GM19452 (cell line): Measurements from ENCODE around the gene C11orf54.
"Not testable (repeated sequence)": the region's sequence is repeated elsewhere in the genome, so short reads cannot be mapped to it uniquely, and the experiment has no call there.

Source experiments
- ATAC-seq: cut with Tn5 transposase; IDR thresholded peaks from one replicate; pipeline ENCODE4 v1.9.1; 2021; ENCODE audit not compliant: unreplicated experiment

Gene C11orf54

DNA sequence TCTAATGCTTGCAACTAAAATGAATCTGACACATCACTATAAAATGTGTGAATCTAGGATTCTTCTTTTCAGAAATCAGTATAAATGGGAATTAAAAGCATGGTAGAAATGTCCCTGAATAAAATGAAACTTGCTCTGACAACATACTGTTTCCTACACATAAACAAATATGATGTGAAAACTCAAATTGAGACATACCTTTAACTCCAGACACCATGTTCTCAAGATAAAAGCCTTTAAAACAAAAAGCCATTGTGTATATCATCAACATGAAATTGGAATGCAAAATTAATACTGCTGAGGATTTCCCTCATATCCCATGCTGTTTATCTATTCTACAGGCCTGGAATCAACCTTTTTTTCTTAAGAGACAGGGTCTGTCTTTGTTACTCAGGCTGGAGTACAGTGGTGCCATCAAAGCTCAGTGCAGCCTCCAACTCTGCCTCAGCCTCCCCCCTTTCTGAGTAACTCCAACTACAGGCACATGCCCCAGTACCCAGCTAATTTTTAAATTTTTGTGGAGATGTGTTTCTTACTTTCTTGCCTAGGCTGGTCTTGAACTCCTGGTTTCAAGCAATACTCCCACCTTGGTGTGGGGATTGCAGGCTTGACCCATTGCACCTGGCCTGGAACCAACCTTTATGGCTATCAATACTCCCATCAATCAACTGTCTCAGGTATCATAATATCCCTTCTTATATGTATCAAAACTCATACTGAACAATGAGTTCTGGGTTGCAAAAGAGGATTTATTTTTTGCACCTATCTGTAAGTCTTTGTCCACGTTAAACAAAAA is 6.8 kb upstream of the C11orf54 start:
- ATAC-seq: no peak

DNA sequence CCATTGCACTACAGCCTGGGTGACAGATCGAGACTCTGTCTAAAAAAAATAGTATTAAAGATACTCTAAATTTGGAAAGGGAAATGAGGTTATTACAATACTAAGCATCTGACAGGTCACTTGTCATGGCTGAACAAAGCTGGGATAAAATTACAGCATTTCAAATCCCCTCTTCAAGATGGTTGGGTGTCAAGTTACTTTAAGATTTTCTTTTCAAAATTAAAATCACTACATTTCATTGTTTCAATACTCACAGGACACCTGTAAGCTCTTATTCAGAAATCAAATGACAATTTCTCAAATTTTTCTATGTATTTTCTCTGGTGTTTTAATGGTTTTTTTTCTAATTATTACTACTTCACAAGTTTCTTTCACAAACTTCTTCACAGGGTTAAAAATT is 5.8 kb upstream of the C11orf54 start:
- ATAC-seq: no peak

DNA sequence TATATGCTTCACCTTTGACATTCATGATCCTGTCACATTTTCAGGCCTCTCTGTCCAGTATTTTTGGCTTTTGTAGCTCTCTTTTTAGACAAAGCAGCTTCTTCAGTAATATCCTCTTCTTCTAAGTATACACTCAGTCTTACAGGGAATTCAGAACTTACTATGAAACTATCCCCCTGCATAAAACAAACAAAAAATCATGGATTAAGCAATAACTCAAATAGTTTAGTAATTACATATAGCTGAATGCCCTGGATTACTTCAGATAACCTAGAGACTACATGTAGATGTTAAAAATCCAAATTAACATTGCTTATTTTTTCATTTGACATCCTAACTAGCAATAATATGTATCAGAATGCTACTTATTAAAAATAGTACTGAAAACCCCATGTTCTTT is 5.3 kb upstream of the C11orf54 start:
- ATAC-seq: no peak

DNA sequence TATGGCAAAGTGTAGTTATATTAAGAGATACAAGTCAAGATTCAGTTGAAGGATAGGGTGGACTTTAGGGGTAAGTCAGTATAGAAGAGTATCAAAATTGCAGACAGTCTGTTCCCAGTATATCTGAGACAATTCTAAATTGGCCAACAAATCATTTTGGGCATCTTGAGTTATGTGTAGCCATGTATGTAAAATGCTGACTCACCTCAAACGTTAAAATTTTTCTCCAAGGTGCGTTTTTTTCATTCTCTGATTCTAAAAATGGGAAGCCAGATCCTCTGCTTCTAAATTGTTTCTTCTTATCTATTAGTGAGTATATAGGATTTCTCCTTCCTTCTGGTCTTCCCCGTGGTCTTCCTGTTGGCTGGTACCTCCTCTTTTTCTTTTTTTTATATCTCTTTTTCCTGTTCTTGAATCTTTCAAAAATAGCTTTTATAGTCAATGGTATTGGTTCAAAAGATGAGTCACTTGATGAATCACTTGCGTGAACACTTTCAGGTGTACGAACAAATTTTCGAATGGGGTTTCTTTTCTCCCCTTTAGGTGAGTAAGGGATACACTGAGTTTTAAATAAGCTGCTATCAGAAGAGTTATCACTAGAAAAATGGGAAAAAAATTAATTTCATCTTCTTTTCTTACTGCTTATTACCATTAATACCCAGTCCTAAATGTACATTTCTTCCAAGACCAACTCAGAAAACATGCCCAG is 3.4 kb upstream of the C11orf54 start:
- no peak for ATAC-seq

DNA sequence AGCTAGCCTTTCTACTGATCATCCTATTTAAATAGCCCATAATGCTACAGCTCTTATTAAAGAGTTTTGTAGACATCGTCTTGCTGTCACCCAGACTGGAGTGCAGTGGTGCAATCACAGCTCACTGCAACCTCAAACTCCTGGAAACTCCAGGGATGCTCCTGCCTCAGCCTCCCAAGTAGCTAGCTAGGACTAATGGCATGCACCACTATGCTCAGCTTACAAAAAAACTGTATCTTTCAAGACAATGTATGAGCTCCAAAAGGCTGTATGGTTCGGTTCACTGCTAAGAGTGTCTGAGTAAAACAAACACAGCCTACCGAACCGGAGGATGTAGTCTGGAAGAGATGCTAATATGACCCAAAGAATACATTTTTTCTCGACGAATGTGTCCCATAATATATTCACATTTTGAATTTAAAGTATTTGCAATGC is 2.8 kb upstream of the C11orf54 start:
- ATAC-seq: no peak

DNA sequence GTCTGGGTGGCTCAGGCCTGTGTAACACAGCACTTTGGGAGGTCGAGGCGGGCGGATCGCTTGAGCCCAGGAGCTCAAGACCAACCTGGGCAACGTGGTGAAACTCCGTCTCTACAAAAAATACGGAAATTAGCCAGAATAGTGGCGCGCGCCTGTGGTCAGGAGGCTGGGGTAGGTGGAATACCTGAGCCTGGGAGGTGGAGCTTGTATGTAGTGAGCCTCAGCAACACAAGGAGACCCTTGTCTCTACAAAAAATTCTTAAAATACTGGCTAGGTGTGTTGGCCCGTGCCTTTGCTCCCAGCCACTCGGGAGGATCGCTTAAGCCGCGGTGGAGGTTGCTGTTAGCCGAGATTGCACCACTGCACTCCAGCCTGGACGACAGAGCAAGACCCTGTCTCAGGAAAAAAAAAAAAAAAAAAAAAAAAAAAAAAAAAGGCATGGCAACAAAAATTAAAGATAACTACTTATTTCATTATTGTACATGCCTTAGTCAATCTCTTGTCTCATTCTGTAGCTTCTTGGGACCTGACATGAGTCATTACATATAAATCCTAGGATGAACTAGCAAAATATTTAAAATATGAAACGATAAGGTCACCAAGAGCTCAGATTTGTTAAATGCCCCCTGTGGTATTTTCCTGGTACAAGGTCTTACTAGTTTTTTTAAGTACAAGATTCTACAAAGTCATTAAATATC is 1.3 kb upstream of the C11orf54 start:
- no peak for ATAC-seq

DNA sequence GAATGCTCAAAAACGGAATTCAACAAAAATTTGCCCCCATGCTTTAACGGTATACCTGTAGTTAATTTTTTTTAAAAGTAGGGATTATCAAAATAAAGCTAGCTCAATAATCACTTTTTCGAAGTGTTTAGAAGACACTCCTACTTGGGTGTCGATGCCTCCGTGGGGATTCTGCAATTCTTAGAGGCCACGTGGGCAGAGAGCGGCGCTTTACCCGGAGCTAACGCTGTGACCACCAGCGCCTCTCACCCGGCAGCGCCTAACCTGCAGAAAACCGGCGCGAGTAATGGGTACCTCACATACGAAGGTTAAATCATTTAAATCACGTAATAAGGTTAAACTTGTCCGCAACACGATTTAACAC is 760 bp upstream of the C11orf54 start:
- ATAC-seq: peak; percentile 29

DNA sequence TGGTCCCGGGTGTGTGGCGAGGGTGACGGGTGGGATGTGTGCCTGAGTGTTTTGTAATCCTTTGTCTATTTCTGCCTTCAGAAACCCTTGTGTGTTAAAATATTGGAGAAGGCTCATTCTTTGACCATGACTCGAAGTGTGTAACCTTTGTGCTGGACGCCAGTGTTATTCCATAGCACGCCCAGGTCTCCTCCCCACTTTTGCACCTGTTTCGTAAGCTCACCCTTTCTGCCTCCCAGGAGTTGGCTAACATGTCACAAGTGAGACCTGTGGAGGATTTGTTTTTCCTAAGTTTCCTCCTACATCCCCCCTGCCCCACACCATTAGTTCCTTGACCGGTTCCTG is 382 bp downstream of the C11orf54 start:
- no peak for ATAC-seq

DNA sequence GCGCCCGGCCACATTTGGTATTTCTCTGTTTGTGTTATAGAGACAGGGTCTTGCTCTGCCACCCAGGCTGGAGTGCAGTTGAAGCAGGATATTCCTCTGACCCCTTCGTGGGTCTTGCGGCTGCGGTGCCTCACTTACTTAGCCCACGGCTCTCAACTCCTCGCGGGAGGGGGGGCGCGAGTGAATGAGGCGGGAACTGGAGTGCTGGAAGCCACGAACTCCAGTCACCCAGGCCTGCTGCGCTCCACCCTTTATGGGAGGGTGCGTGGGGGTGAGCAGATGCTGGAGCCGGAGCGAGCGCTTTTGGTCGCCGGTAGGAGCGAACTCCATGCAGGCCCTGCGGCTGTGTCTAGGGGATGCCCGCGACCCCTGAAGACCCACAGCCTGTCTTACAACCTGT is 1.8 kb downstream of the C11orf54 start:
- no peak for ATAC-seq

DNA sequence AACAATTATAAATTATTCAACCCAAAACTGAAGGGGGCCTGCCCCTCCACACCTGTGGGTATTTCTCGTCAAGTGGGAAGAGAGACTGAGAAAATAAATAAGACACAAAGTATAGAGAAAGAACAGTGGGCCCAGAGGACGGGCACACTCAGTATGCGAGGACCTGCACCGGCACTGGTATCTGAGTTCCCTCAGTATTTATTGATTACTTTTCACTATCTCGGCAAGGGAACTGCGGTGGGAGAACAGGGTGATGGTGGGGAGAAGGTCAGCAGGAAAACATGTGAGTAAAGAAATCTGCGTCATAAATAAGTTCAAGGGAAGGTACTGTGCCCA is 3.2 kb downstream of the C11orf54 start:
- ATAC-seq: no peak

DNA sequence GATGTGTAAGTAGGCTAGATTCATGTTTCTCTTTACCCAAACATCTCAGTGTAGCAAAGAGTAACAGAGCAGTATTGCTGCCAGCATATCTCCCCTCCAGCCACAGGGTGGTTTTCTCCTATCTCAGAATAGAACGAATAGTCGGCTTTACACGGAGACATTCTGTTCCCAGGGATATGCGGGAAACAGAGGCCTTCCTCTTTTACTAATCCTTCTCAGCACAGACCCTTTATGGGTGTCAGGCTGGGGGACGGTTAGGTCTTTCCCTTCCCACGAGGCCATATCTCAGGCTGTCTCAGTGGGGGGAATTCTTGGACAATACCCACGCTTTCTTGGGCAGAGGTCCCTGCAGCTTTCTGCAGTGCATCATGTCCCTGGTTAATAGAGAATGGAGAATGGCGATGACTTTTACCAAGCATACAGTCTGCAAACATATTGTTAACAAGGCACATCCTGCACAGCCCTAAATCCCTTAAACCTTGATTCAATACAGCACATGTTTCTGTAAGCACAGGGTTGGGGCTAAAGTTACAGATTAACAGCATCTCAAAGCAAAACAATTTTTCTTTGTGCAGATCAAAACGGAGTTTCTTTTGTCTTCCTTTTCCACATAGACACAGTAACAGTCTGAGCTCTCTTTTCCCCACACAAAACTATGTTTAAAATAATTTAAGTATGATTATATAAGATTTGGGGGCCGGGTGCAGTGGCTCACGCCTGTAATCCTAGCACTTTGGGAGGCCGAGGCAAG is 3.7 kb downstream of the C11orf54 start:
- ATAC-seq: not testable (repeated sequence)

DNA sequence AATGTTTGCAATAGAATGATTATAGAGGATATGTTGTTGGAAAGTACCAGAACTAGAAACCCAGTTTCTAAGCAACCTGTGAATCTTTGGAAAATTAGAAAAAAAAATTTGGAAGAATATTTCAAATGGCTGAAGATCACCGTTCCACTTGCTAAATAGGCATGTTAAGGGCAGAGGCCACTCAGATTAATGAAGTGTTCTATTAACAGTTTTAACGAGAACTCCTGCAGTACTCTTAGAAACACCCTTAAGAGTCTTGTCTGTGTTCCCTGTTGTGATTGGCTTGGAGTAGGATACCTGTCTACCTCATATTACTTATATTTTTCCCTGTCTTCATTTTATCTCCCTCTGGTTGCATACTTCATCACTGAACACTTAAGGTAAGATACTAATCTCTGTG is 4.6 kb downstream of the C11orf54 start:
- ATAC-seq: no peak

DNA sequence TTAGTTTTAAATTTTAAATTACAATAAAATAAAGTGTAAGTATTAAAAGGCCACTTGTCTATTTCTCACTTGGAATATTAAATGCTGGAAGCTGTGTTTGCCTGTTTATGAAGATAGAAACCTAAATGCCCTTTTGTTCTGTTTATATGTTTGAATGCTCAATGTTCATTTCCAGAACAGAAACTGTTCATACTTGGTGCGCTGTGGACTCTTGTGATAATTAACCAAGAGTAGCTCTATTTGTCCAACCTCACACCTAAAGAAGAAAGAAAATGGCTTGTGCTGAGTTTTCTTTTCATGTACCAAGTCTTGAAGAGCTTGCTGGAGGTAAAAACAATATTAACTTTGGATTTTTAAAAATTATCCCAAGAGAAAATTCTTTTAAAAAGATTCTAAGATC is 5.7 kb downstream of the C11orf54 start:
- peak; percentile 93 for ATAC-seq

DNA sequence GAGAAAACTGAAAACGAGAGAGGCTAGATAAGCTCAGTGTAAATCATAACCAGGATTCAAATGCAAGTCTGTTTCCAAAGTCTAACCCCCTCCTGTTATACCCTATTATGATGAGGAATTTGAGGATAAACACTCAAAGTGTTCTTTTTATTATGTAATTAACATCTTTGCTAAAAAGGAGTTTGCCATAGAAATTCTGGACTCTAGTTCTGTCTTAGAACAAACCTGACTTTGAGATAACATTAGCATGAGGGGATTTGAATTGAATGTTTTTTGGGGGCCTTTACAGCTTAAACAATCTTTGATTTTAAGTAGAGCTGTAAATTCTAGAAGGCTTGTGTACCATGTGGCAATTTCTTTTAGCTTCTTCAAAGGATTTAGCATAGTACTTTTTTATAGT is 9.5 kb downstream of the C11orf54 start:
- ATAC-seq: no peak

DNA sequence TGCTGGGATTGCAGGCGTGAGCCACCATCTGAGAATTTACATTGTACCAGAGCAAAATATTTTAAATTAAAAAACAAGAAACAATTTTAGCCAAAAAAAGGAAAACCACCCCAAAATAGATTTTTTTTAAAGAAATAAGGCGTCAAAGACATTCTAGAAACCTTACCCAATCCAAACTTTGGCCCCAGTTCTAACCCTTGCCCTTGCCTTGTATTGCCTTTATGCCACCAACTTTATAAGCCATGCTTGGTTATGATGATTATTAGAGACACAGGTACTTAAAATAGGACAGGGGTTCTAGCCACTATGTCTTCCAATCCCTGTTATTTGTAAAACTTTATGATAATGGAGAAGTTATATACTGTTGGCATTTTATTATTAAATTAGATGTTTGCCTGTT is 11.8 kb downstream of the C11orf54 start:
- no peak for ATAC-seq

DNA sequence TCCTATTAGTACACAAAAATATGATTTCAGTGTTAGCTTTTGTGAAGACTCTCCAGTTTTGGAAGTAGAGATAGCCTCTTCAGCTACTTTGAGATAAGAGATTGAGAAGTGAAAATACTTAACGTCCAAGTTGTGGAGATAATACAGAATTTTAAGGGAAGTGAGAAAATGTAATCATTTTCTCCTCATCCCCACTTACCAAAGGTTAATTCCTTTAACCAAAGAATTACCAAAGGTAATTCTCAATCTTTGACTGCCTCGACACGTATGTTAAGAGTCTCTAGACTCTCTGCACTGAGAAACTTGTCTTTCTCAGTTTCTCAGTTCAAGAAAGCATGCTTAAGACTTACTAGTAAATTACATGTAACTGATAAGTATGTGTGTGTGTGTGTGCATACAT is 15.3 kb downstream of the C11orf54 start:
- ATAC-seq: no peak

DNA sequence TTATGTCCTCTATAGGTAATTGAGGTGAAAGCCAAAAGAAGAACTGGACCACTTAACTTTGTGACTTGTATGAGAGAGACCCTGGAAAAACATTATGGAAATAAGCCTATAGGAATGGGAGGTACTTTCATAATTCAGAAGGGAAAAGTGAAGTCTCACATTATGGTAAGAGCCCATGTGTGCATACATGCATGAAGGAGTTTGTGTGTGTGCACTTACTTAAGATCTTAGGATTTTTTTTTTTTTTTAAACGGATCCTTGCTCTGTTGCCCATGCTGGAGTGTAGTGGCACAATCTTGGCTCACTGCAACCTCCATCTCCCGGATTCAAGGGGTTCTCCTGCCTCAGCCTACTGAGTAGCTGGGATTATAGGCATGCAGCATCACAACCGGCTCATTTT is 15.8 kb downstream of the C11orf54 start:
- no peak for ATAC-seq

DNA sequence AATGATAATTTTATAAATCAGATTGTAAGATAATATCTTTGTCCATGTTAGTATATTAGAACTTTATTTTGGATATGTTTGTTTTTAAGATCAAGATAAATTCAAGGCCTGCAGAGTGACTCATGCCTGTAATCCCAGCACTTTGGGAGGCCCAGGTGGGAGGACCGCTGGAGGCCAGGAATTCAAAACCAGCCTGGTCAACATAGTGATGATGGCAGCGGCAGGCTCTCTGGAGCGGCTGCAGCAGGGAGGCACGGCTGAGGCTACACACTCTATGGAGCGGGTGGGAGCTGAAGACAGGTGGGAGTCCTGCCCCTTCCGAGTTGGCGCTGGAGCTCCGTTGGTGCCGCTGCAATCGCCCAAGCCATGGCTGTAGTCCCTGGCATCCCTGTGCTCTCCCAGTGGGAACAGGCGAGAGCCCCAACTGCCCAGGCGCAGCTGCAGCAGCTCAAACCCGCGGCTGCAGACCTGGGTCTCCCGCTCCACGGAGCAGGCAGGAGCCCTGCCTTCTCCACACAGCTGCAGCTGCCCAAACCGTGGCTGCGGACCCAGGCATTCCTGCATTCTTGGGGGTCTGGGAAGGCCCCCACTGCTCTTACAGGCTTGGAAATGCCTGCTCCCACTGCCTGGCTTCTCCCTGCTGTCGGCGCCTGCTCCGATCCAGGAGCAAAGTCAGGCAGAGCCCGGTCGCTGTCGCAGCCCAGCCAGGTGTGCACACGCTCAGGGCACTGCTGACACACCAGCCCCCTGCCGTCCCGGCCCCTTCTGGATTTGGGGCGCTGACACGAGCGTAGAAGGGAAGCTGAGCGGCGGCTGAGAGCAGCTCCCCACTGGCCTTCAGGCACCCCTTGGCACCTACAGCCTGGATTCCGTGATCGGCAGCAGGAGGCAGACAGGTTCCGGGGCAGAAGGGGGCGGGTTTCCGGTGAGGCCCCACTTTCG is 16.7 kb downstream of the C11orf54 start:
- no peak for ATAC-seq

DNA sequence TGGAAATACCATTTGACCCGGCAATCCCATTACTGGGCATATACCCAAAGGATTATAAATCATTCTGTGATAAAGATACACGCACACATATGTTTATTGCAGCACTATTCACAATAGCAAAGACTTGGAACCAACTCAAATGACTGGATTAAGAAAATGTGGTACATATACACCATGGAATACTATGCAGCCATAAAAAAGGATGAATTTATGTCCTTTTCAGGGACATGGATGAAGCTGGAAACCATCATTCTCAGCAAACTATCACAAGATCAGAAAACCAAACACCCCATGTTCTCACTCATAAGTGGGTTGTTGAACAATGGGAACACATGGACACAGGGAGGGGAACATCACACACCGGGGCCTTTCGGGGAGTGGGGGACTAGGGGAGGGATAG is 17.7 kb downstream of the C11orf54 start:
- ATAC-seq: not testable (repeated sequence)

DNA sequence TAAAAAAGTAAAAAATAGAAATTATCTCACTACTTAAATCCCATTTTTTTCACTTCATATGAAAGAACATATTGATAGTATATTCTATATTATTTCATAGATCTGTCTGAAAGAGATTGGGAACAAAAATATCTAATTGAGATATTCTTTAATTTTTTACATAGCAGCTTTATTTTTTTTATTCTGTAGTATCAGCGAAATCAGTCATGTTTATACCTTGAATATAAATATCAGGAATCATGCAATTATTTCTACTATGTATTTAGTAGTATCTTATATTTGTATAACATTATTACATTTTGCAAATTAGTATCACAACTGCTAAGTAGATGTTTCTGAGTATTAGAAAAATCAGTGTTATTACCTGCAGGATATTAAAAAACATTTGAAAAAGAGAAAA is 20.4 kb downstream of the C11orf54 start:
- ATAC-seq: no peak
